Karpas-422 (cell line): ENCODE data around the gene DNM2. TPM values are rescaled to one million over a fixed set of nuclear protein-coding genes. Genes with fewer than 3 reads are reported as not detected.

Source experiments
- DNase-seq: peaks from one replicate; pipeline ENCODE4 v3.0.0-alpha.2; 2015
- H2AFZ ChIP-seq: fragments of 200-600 bp; sonication (generic); 2 replicates; pipeline ENCODE4 v1.6.1; 2014; ENCODE audit warnings: antibody characterized with exemption, low read length, mixed read lengths
- H3K27ac ChIP-seq: fragments of 200-600 bp; sonication (generic); 2 replicates; pipeline ENCODE4 v1.5.1; 2014; ENCODE audit warnings: mild to moderate bottlenecking, low read length, moderate library complexity
- H3K27me3 ChIP-seq: fragments of 200-600 bp; sonication (generic); 2 replicates; pipeline ENCODE4 v1.6.1; 2014; ENCODE audit warnings: low read length, mixed read lengths
- H3K36me3 ChIP-seq: fragments of 200-600 bp; sonication (generic); 2 replicates; pipeline ENCODE4 v1.6.1; 2014; ENCODE audit warnings: low read length, mixed read lengths; ENCODE audit not compliant: insufficient read depth
- H3K4me1 ChIP-seq: fragments of 200-600 bp; sonication (generic); 2 replicates; pipeline ENCODE4 v1.6.1; 2014; ENCODE audit warnings: mild to moderate bottlenecking, low read length, mixed read lengths
- H3K4me2 ChIP-seq: fragments of 200-600 bp; sonication (generic); 2 replicates; pipeline ENCODE4 v1.6.1; 2014; ENCODE audit warnings: low read length, low read depth, mild to moderate bottlenecking; ENCODE audit not compliant: poor library complexity, severe bottlenecking
- H3K4me3 ChIP-seq: fragments of 200-600 bp; sonication (generic); 2 replicates; pipeline ENCODE4 v1.5.1; 2014; ENCODE audit warnings: mild to moderate bottlenecking, antibody characterized with exemption, low read length, mixed read lengths
- H3K79me2 ChIP-seq: fragments of 200-600 bp; sonication (generic); 2 replicates; pipeline ENCODE4 v1.6.1; 2014; ENCODE audit warnings: mild to moderate bottlenecking, low read length, mixed read lengths
- H3K9ac ChIP-seq: fragments of 200-600 bp; sonication (generic); 2 replicates; pipeline ENCODE4 v1.6.0; 2014; ENCODE audit warnings: low read length
- H3K9me2 ChIP-seq: fragments of 200-600 bp; sonication (generic), shearing (Covaris generic); replicated peaks from 2 replicates; pipeline ENCODE4 v1.6.0; 2014; ENCODE audit warnings: mild to moderate bottlenecking, low read length, moderate library complexity; ENCODE audit not compliant: insufficient read depth
- H3K9me3 ChIP-seq: fragments of 300-700, 200-600 bp; sonication (generic); 2 replicates; pipeline ENCODE4 v1.6.1; 2014; ENCODE audit warnings: low read length, mixed read lengths
- H4K20me1 ChIP-seq: fragments of 200-600 bp; sonication (generic); 2 replicates; pipeline ENCODE4 v1.6.1; 2014; ENCODE audit warnings: mild to moderate bottlenecking, antibody characterized with exemption, low read length, low read depth; ENCODE audit not compliant: insufficient read depth
- total RNA-seq: library from RNA; depleted of rRNA; stranded (reverse); fragments of >200 nt; shearing (Covaris generic); gene quantifications from 2 replicates; pipeline ENCODE4 v1.2.3, GENCODE V29; 2014; ENCODE audit warnings: low replicate concordance

The DNM2 gene
- total RNA-seq, 1 experiment from 2014 or later: 91.1 TPM

GRCh38 chr19:10679743-10680142 is 38.1 kb upstream of the DNM2 start:
- no peaks in the 10 kb centered on the region for H3K9me2 ChIP-seq
- H4K20me1 ChIP-seq: peaks cover 34% of the 10 kb centered on the region
- no peak overlapping the region for H2AFZ ChIP-seq
- H3K9ac ChIP-seq: no peak overlapping the region
- H3K27me3 ChIP-seq: no peaks in the 10 kb centered on the region
- H3K36me3 ChIP-seq: peaks cover 73% of the 10 kb centered on the region
- H3K79me2 ChIP-seq: peaks cover 33% of the 10 kb centered on the region
- no peak overlapping the region for H3K4me3 ChIP-seq
- DNase-seq: no peak
- no peak overlapping the region for H3K4me2 ChIP-seq
- no peaks in the 10 kb centered on the region for H3K9me3 ChIP-seq
- H3K27ac ChIP-seq: no peak overlapping the region
- no peaks in the 10 kb centered on the region for H3K4me1 ChIP-seq

GRCh38 chr19:10680545-10681135 is 37.2 kb upstream of the DNM2 start:
- H3K79me2 ChIP-seq: peaks cover 26% of the 10 kb centered on the region
- H3K27ac ChIP-seq: no peak overlapping the region
- no peak overlapping the region for H3K4me3 ChIP-seq
- peaks cover 35% of the 10 kb centered on the region for H4K20me1 ChIP-seq
- H3K36me3 ChIP-seq: peaks cover 76% of the 10 kb centered on the region
- no peaks in the 10 kb centered on the region for H3K4me1 ChIP-seq
- DNase-seq: no peak
- no peaks in the 10 kb centered on the region for H3K27me3 ChIP-seq
- no peak overlapping the region for H2AFZ ChIP-seq
- no peak overlapping the region for H3K4me2 ChIP-seq
- H3K9me3 ChIP-seq: no peaks in the 10 kb centered on the region
- no peak overlapping the region for H3K9ac ChIP-seq
- no peaks in the 10 kb centered on the region for H3K9me2 ChIP-seq

- no peak for DNase-seq
- Histone ChIP-seq H3K36me3 (peaks cover 82% of the 10 kb centered on the region), H2AFZ (no peak overlapping the region), H3K27me3 (no peaks in the 10 kb centered on the region), H3K4me3 (no peak overlapping the region), H3K27ac (no peak overlapping the region), H3K4me1 (no peaks in the 10 kb centered on the region), H3K9me3 (no peaks in the 10 kb centered on the region), H3K9me2 (no peaks in the 10 kb centered on the region), H3K79me2 (peaks cover 22% of the 10 kb centered on the region), H4K20me1 (peaks cover 40% of the 10 kb centered on the region), H3K9ac (no peak overlapping the region), H3K4me2 (no peak overlapping the region)
Observed at GRCh38 chr19:10681658-10682057, 36.2 kb upstream of the DNM2 start.

GRCh38 chr19:10682397-10683063 is 35.3 kb upstream of the DNM2 start:
- DNase-seq: no peak
- Histone ChIP-seq H3K4me1 (no peaks in the 10 kb centered on the region), H3K36me3 (peaks cover 76% of the 10 kb centered on the region), H3K27me3 (no peaks in the 10 kb centered on the region), H3K79me2 (peaks cover 15% of the 10 kb centered on the region), H3K4me2 (no peak overlapping the region), H4K20me1 (peaks cover 36% of the 10 kb centered on the region), H3K9me2 (no peaks in the 10 kb centered on the region), H3K9me3 (no peaks in the 10 kb centered on the region), H3K27ac (no peak overlapping the region), H3K9ac (no peak overlapping the region), H3K4me3 (no peak overlapping the region), H2AFZ (no peak overlapping the region)

GRCh38 chr19:10683064-10683426 is 34.8 kb upstream of the DNM2 start:
- Histone ChIP-seq H3K79me2 (peaks cover 11% of the 10 kb centered on the region), H3K27ac (no peak overlapping the region), H3K9me2 (no peaks in the 10 kb centered on the region), H3K4me1 (no peaks in the 10 kb centered on the region), H3K4me2 (no peak overlapping the region), H3K27me3 (no peaks in the 10 kb centered on the region), H2AFZ (no peak overlapping the region), H4K20me1 (peaks cover 35% of the 10 kb centered on the region), H3K9ac (no peak overlapping the region), H3K4me3 (no peak overlapping the region), H3K36me3 (peaks cover 75% of the 10 kb centered on the region), H3K9me3 (no peaks in the 10 kb centered on the region)
- DNase-seq: no peak

GRCh38 chr19:10683582-10683981 is 34.3 kb upstream of the DNM2 start:
- H3K9me3 ChIP-seq: no peaks in the 10 kb centered on the region

GRCh38 chr19:10685210-10685609 is 32.7 kb upstream of the DNM2 start:
- no peak overlapping the region for H2AFZ ChIP-seq
- DNase-seq: no peak
- H3K4me3 ChIP-seq: no peak overlapping the region
- no peak overlapping the region for H3K4me2 ChIP-seq
- no peaks in the 10 kb centered on the region for H3K4me1 ChIP-seq
- peaks cover 3% of the 10 kb centered on the region; the same call in 1 of the 2 replicates for H3K79me2 ChIP-seq
- no peaks in the 10 kb centered on the region for H3K9me2 ChIP-seq
- H3K27ac ChIP-seq: no peak overlapping the region
- no peak overlapping the region for H3K9ac ChIP-seq
- no peaks in the 10 kb centered on the region for H3K9me3 ChIP-seq
- H4K20me1 ChIP-seq: peaks cover 35% of the 10 kb centered on the region
- no peaks in the 10 kb centered on the region for H3K27me3 ChIP-seq
- peaks cover 68% of the 10 kb centered on the region for H3K36me3 ChIP-seq

More at GRCh38 chr19:10683582-10683981, 34.3 kb upstream of the DNM2 start:
- H2AFZ ChIP-seq: no peak overlapping the region
- no peak overlapping the region for H3K4me3 ChIP-seq
- no peak overlapping the region for H3K27ac ChIP-seq
- H3K4me1 ChIP-seq: no peaks in the 10 kb centered on the region
- peaks cover 35% of the 10 kb centered on the region for H4K20me1 ChIP-seq
- no peak overlapping the region for H3K4me2 ChIP-seq
- H3K9me2 ChIP-seq: no peaks in the 10 kb centered on the region
- H3K27me3 ChIP-seq: no peaks in the 10 kb centered on the region
- no peak overlapping the region for H3K9ac ChIP-seq
- peaks cover 8% of the 10 kb centered on the region for H3K79me2 ChIP-seq
- no peak for DNase-seq
- peaks cover 70% of the 10 kb centered on the region for H3K36me3 ChIP-seq

GRCh38 chr19:10686193-10686592 is 31.7 kb upstream of the DNM2 start:
- H3K9ac ChIP-seq: no peak overlapping the region
- H3K4me1 ChIP-seq: no peaks in the 10 kb centered on the region
- peaks cover 33% of the 10 kb centered on the region; the same call in 1 of the 2 replicates for H4K20me1 ChIP-seq
- no peak for DNase-seq
- H3K79me2 ChIP-seq: peaks cover 3% of the 10 kb centered on the region; the same call in 1 of the 2 replicates
- no peak overlapping the region for H3K4me2 ChIP-seq
- peaks cover 65% of the 10 kb centered on the region for H3K36me3 ChIP-seq
- H3K9me3 ChIP-seq: no peaks in the 10 kb centered on the region
- H2AFZ ChIP-seq: no peak overlapping the region
- H3K27me3 ChIP-seq: no peaks in the 10 kb centered on the region
- no peak overlapping the region for H3K27ac ChIP-seq
- no peaks in the 10 kb centered on the region for H3K9me2 ChIP-seq
- no peak overlapping the region for H3K4me3 ChIP-seq
